GM19328 (cell line): Measurements from ENCODE around the gene ADAMTSL2.

Experiments used
- ATAC-seq: cut with Tn5 transposase; IDR thresholded peaks from one replicate; pipeline ENCODE4 v1.9.1; 2021; ENCODE audit warnings: mild to moderate bottlenecking, moderate library complexity; ENCODE audit not compliant: unreplicated experiment

Gene ADAMTSL2

GRCh38 chr9:133603135-133603927 lies 68.8 kb downstream of the ADAMTSL2 start:
- no peak for ATAC-seq

DNA sequence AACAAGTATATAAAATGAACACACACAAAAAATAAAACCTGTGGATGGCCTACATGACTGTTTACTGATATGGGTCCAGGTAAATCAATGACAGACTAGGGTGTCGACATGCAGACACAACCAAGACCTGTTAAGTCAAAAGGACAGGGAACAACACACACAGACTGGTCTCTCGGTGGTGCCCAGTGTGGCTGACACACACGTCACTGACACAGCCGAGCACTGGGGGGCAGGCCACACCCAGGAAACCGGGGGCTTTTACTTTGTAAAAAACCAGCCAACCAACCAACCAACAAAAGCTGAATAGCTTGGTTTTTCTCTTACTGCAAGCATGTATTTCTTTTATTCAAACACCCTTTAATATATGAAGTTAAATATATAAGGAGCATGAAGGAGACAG lies 69.7 kb downstream of the ADAMTSL2 start:
- no peak for ATAC-seq

DNA sequence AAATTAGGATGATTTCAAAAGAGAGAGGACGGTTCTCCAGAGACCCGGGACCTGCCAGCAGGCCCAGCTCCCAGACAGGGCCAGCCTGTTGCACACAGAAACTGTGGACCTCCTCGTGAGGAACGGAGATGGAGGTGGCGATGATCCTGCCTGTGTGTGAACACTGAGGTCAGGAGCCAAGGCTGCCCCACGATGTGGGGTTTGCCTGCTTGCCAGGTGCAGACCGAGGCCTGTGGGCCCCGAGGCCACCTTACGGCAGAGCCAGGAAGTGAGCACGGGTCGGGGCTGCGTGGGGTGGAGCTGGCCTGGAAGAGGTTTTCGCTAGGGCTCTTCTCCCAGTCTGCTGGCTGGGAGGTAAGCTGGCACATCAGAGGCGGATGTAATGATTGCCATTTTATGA lies 70.4 kb downstream of the ADAMTSL2 start:
- no peak for ATAC-seq

DNA sequence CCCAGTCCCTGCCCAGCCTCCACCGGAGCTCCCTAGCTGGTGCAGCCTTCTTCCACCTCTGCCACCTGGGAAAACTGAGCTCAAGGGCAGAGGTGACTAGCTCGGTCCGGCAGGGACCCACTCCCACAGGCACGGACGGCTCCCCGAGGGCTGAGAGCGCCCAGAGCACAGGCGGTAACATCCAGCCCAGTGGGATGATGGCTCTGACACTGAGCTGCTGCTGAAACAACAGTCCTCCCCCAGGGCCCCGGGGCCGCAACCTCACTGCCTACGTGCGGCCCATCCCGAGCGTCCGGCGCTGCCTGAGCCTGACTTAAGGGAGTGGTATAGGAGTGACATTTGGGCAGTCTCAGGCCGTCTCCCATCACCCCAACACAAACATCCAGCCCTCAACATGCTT lies 70.9 kb downstream of the ADAMTSL2 start:
- ATAC-seq: no peak

DNA sequence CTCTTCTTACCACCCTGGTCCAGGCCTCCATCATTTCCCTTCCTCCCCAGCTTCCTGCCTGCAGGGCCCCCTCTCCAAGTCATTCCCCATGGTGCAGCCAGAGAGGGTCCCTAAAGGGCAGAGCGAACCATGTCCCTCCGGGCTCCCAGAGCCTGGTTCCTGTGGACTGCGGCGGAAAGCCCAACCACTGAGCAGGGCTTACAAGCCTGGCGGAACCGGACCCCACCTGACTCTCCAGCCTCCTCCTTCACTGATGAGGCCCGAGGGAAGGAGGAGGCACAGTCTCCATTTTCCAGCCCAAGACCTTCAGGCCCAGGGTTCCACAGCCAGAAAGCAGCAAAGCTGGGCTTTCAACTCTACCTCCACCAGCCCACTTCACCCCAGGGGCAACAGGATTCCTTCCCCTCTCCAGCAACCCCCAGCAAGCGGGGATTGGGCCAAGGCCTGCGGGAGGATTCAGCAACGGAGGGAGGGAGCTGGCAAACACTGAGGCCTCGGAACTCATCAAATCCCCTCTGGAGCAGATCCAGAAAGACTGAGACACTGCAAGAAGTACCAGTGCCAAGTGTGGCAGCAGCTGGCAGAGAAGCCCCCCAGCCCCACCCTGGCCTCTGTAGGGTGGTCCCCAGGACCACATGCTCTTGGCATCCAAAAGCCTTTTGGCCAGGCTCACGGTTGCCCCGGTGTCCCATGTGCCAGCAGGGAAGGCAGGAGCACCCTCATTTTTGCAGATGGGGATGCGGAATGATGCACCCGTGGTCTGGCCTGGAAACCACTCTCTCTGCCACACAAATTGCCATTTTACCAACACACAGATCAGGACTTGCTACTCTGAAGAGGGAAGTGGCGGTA lies 71.6 kb downstream of the ADAMTSL2 start:
- no peak for ATAC-seq

GRCh38 chr9:133606708-133607025 lies 72.2 kb downstream of the ADAMTSL2 start:
- no peak for ATAC-seq

GRCh38 chr9:133607381-133607780 lies 72.9 kb downstream of the ADAMTSL2 start:
- ATAC-seq: no peak

- ATAC-seq: no peak
These were observed 73.5 kb downstream of the ADAMTSL2 start for GRCh38 chr9:133607976-133608375.

DNA sequence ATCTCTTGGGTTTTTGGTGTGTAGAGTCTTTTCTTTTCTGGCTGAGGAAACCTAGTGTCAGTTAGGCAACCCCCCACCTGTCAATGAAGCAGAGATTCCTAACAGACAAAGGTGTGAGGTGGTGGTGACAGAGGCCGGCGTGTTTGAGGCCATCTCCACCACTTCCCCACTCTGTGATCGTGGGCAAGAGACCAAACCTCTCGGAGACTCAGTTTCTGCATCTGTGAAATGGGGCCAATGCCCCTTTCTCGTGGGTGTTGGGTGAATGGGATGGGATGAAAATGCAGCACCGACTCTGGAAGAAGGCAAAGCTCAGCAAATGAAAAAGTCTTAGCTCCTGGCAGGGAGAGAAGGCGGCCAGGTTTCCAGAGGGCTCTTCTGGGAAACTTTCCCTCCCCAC lies 73.9 kb downstream of the ADAMTSL2 start:
- ATAC-seq: no peak

DNA sequence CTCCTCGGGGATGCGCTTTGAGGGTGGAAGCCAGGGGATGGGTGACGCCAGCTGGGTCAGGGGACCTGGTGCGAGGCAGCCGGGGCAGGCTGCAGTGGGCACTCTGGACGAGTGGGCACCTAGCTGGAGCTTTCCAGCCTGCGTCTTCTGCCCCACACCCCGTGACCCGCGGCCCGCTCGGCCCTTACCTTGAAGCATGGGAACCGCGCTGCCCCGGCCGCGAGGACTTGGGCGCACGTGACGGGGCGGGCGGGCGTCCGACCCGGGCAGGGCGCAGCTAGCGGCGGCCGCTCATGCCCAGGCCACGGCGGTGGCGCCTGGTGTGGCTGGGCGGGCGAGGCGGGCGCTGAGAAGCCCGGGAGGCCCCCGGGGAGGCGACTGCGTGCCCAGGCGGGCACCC lies 74.4 kb downstream of the ADAMTSL2 start:
- ATAC-seq: no peak

DNA sequence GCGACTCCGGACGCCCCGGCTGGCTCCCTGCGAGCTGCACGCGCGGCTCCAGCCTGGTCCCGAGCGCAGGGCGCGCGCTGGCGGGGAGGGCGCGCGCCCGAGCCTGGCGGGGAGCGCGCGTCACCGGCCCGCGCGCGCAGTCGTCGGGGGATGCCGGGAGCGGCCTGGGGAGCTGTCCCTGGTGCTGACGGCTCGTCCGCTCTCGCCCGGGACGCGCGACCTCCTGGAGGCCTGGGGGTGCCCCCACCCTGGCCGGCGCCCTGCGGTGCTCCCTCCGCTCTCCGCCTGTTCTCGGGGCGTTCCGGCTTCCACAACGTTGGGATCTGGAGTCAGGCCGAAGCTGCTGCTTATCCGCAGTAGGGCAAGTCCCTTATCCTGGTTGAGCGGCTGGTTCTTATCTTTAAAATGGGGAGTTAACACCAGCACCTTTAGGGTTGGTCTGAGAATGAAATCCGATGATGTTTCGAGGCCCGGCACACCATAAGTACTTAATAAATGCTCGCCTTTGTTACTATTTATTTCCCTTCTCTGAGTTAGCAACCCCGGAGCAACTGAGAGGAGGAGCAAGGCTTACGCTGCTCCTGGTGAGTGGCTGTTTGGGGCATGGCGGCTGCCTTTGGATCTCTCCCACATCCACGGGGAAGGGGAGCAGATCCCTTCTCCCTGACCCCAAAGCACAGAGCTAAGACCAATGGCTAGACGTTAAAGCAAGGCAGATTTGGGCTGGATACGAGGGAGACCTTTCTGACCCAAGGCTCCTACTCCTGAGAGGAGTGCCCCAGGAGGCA lies 75.0 kb downstream of the ADAMTSL2 start, which contains the start of gene FAM163B:
TSS of gene FAM163B (minus strand) at position 79 of the 788 bp plus-strand sequence. CDS start 29,166 bp downstream, outside the sequence.
- no peak for ATAC-seq

GRCh38 chr9:133610845-133611244 lies 76.3 kb downstream of the ADAMTSL2 start:
- ATAC-seq: no peak

DNA sequence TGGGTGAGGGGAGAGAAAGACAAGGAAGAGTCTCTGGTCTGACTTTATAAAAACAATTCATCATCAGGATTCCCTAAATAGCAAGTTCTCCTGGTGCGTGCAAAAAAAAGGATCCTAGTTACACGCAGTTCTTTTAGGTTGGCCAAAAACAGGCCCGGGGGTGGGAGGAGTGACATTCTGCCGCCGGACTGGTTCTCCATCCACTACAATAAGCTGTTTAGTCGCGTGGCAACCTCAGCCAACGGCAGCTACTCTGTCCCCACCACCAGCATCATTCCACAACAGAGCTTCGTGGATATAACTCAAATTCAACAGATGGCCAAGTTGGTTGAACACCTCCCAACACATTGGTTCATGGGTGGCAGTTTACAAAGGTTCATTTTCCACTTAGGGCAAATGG lies 77.5 kb downstream of the ADAMTSL2 start:
- no peak for ATAC-seq

- ATAC-seq: no peak
These were observed 78.3 kb downstream of the ADAMTSL2 start for GRCh38 chr9:133612816-133613215.

DNA sequence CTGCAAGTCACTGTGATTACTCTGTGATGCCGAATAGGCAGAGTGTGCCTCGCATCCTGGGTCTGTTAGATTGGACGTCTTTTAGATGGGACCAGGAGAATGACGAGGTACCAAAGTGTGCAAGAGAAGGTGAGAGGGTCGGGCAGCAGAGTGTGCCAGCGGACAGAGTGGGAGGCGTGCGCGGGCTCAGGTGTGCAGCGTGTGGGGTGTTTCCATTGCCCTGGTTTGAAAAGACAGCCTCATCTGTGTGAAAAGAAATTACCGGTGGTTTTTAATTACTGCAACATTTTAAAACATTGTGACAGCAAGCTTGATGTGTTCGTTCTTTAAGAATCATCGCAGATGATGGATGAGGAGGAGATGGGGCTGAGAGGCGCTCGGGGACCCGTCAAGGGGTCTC lies 78.9 kb downstream of the ADAMTSL2 start:
- ATAC-seq: no peak

DNA sequence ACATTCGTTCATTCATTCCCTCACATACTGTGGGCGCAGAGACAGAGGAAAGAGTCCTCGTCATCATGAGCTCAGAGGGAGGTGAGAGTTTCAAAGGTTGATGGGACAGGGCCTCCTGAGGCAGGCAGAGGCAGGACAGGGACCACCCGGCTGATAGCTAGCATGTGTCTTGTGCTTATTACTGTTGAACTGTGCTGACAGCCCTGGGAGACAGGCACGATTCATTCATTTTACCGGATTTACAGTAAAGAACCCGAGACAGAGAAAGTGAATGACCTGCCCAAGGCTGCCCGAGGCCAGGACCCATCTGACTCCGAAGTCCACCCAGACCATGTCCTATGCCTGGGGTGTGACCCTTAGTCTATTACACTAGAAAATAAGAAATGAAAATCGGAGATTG lies 79.6 kb downstream of the ADAMTSL2 start:
- ATAC-seq: no peak

DNA sequence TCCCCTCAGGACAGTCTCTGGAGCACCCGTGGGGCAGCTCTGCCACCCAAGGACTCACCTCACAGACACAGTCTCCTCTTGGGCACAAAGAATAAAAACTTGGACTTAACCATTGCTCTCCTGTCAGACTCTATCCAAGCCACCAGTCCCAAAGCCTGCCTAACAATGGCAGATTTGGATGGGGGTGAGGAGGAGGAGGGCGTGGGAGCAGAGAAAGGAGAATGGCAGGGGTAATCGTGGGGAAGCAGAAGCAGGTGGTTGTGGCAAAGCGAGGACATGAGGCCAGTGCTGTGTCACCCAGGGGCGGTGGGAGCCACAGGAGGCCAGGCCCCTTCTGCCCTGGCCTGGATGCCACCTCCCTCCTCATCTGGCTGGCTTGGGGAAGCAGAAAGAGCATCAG lies 80.2 kb downstream of the ADAMTSL2 start:
- ATAC-seq: no peak

DNA sequence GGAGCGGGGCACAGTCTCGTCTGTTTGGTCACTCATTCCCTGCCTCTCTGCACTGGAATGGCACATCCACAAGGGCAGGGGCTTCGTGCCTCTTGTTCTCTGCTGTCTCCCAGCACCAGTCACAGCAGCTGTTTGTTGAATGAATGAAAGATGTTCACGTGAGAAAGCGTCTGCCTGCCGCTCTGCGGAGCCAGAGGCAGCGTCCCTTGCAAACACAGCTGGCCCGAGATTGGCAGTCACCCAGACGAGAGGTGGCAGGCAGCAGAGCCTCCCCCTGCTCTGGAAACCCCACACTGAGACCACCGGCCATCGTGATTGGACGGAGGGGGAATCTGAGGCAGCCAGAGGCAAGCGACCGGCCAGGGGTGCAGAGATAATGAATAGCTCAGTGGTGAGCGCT lies 80.7 kb downstream of the ADAMTSL2 start:
- no peak for ATAC-seq

DNA sequence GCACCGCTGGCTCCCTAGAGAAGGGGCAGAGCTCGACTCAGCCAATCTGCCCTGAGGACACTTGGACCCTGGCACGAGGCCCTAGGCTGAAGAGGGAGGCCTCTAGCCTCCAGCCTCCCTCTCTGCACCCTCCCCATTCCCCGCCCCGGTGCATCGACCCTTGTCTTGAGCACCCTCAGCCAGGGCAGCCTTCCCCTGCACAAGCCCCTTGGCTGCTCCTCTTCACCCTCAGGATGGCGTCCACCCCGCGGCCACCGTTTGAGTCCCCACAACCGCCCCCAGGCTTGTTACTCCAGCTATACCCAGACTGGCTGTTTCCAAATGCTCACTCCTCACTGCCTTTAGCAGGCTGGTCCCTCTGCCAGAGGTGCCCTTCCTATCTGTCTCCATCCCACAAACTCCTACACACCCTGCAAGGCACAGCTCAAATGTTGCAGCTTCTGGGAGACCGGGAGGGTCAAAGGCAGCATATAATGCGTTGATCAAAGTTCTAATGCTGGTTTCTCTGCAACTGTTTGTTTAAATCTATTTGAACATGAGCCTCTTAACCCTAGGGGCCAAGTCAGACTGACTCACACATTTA lies 81.2 kb downstream of the ADAMTSL2 start:
- no peak for ATAC-seq

- no peak for ATAC-seq
These were observed 82.3 kb downstream of the ADAMTSL2 start for GRCh38 chr9:133616643-133617405.
